T-helper 2 cell treated with Interferon-gamma antibody and Interleukin-4, amounts not matched to agents 5 μg/mL and 100 μg/mL, for 36 hours (primary cell): ENCODE data around the gene ABCA4.

Experiments
- DNase-seq: peaks from one replicate; pipeline ENCODE4 v3.0.0; 2021; ENCODE audit warnings: low spot score
- H3K27ac Mint-ChIP-seq: one replicate; pipeline ENCODE4 v1.8.0; 2021; ENCODE audit warnings: mild to moderate bottlenecking, mixed read lengths
- H3K27me3 Mint-ChIP-seq: one replicate; pipeline ENCODE4 v1.8.0; 2021; ENCODE audit warnings: low read depth, mixed read lengths
- H3K36me3 Mint-ChIP-seq: one replicate; pipeline ENCODE4 v1.8.0; 2021; ENCODE audit warnings: low read depth, mixed read lengths
- H3K4me1 Mint-ChIP-seq: one replicate; pipeline ENCODE4 v1.8.0; 2021; ENCODE audit warnings: low read depth, mixed read lengths
- H3K4me3 Mint-ChIP-seq: one replicate; pipeline ENCODE4 v1.8.0; 2022; ENCODE audit warnings: mild to moderate bottlenecking, moderate library complexity, mixed read lengths
- H3K9me3 Mint-ChIP-seq: one replicate; pipeline ENCODE4 v1.8.0; 2021; ENCODE audit warnings: mixed read lengths

The ABCA4 gene

DNA sequence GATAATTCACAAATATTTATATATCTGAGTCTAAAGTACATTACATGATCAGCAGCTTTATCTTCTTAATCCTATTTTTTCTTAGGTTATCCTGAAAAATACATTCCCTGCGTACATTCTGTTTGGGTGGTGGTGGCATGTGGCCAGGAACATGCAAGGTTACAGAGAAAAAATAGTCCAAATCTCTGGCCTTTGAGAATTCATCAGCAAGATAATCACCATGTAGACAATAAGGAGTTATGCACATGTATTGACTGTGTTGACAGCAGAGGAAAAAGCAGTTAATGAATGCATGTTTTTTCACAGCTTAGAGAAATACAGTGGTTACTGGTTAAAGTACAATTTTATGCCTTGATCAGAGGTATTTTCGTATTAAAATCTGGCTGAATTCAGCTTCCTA is 49.0 kb downstream of the ABCA4 start:
- peaks cover 13% of the 10 kb centered on the region for H3K27me3 Mint-ChIP-seq

DNA sequence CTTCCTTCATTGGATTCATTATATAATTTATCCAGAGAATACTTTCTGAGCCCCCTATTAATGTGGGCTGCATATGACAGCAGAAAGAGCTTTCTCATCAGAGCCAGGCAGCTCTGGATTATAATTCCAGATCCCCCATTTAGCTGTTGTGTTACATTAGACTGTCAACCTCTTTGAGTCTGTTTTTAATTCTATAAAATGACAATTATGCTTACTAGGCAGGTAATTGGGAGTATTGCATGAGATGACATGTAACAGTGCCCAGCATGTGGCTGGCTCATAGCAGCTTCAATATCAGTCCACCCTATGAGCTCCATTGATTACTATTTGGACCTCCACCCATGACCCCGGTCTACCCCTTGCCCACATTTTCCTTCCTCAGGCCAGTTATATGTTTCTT is 49.6 kb downstream of the ABCA4 start:
- Mint-ChIP-seq H3K27me3 (peaks cover 13% of the 10 kb centered on the region), H3K27ac (no peak overlapping the region), H3K36me3 (no peaks in the 10 kb centered on the region), H3K4me1 (peaks cover 7% of the 10 kb centered on the region), H3K9me3 (no peaks in the 10 kb centered on the region), H3K4me3 (no peak overlapping the region)
- DNase-seq: no peak

More for the DNA sequence above, 49.0 kb downstream of the ABCA4 start:
- peaks cover 7% of the 10 kb centered on the region for H3K4me1 Mint-ChIP-seq
- H3K27ac Mint-ChIP-seq: no peak overlapping the region
- no peaks in the 10 kb centered on the region for H3K36me3 Mint-ChIP-seq
- DNase-seq: no peak
- no peaks in the 10 kb centered on the region for H3K9me3 Mint-ChIP-seq
- no peak overlapping the region for H3K4me3 Mint-ChIP-seq

DNA sequence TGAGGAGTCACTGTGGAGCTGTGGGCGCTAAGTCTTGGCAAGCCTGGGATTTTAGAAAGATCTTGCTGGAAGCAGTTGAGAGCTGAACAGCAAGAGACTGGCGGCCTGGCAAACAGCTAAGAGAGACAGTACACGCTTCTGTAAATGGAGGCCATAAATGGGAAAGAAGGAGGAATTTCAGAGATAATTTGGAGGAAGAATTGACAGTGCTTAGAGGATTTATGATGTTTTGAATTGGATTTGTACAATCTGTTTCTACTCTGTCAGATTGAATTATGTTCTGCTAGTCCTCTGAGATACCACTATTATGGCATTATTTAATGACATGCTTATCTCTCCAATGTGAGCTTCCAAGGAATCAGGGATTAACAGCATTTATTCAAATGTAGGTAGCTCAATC is 50.1 kb downstream of the ABCA4 start:
- H3K27me3 Mint-ChIP-seq: peaks cover 13% of the 10 kb centered on the region
- H3K9me3 Mint-ChIP-seq: no peaks in the 10 kb centered on the region
- H3K4me3 Mint-ChIP-seq: no peak overlapping the region
- H3K4me1 Mint-ChIP-seq: peaks cover 7% of the 10 kb centered on the region
- no peaks in the 10 kb centered on the region for H3K36me3 Mint-ChIP-seq
- DNase-seq: no peak
- H3K27ac Mint-ChIP-seq: no peak overlapping the region

DNA sequence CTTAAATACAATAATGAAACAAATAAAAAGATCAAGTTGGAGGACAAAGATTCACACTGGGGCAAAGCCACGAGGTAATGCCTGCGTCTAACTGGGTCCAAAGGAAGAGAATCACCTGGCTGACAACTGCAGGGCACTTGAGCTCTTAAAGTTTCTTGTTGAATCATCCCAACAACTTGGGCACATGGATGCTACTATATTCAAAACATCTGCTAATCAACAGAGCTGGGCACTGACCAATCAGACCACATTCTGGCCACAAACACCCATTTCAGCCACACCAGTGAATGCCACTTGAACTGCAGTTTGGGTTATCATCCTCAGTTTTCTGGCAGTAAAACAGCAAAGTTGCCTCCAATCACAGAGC is 51.0 kb downstream of the ABCA4 start:
- H3K9me3 Mint-ChIP-seq: no peaks in the 10 kb centered on the region
- peaks cover 12% of the 10 kb centered on the region for H3K27me3 Mint-ChIP-seq
- H3K36me3 Mint-ChIP-seq: no peaks in the 10 kb centered on the region

DNA sequence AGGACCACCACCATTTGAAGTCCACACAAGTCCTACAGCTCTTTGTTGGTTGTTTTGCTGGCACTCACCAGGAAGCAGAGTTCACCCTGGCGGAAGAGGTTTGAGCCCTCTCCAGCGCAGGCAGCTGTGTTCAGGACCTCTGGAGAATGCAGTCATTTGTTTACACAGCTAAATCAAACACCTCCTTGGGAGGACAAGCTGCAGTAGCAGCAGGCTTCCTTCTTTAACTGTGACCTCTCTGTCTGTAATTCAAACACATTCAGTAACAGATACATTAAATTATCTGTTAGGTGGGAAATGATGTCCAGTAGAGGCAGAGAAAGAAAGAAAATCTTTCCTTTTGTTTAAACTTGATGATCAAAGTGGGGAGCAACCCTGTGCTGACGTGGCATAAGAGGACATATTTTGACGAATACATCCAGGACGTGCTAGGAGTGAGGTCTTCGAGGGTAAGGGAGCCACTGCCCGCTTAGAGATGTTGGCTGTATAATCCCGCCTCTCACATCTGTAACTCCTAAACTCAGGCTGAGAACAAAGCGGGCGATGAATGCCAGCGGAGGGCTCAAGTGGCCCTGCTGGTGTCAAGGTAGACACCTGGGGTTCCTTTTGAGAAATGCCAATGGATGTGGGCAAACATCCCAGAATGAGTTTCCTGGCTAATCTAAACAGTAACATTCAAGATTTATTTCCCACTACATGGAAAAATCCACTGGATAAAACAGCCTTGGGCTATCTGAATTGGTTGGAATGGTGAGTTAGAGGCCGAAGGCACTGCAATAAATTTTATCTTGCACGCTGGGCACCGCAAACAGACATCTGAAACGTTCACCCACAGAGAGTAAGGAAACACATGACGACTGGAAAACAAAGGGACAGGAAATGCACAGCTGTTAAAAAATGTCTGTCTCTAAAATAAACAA is 51.7 kb downstream of the ABCA4 start:
- Mint-ChIP-seq H3K4me3 (no peak overlapping the region), H3K36me3 (no peaks in the 10 kb centered on the region), H3K27ac (no peak overlapping the region), H3K4me1 (peaks cover 7% of the 10 kb centered on the region), H3K9me3 (no peaks in the 10 kb centered on the region), H3K27me3 (peaks cover 11% of the 10 kb centered on the region)
- DNase-seq: no peak

More for the DNA sequence above, 51.0 kb downstream of the ABCA4 start:
- no peak for DNase-seq
- H3K4me1 Mint-ChIP-seq: peaks cover 7% of the 10 kb centered on the region
- no peak overlapping the region for H3K4me3 Mint-ChIP-seq
- H3K27ac Mint-ChIP-seq: no peak overlapping the region

DNA sequence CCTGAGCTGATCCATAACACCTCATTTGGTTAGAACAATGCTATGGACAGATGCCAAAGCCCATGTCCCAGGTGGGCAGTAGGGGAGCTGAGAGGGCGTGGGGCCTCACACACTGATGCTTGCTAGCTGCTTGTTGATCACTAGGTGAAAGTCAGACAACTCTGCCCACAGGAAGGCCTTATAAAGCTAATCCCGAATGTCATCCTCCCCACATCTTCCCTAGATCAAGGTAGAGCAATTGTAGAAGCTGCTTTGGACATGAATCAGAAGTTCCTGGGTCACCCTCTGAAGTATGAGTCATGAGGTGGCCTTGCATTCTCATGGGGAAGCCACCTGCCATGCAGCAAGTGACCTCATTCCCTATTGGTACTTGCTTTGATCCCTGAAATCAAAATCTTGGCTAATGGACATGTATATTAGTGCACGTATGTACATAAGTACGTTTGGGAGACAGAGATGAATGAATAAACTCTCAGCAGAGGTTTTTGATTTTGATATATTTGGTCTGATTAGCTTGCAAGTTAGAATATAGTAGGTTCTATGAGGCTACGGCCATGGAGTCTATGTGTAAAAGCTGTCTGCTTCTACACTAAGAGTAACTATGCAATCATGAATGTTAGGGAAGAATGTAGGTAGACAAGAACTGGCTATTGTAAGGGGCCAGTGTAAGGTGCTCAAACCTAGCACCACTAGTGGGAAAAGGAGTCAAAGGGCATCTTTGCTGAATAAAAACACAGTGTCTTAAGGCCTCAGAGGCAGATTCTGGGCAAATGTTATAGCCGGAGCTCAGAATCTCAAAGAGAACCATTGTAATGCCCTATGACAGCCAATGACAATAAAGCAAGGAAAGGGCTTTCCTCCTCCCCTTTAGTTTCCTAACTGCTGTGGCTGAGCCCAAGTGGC is 52.6 kb downstream of the ABCA4 start:
- peaks cover 11% of the 10 kb centered on the region for H3K27me3 Mint-ChIP-seq
- no peak overlapping the region for H3K27ac Mint-ChIP-seq
- DNase-seq: no peak
- H3K4me3 Mint-ChIP-seq: no peak overlapping the region
- no peaks in the 10 kb centered on the region for H3K36me3 Mint-ChIP-seq
- H3K9me3 Mint-ChIP-seq: no peaks in the 10 kb centered on the region
- H3K4me1 Mint-ChIP-seq: peaks cover 7% of the 10 kb centered on the region

DNA sequence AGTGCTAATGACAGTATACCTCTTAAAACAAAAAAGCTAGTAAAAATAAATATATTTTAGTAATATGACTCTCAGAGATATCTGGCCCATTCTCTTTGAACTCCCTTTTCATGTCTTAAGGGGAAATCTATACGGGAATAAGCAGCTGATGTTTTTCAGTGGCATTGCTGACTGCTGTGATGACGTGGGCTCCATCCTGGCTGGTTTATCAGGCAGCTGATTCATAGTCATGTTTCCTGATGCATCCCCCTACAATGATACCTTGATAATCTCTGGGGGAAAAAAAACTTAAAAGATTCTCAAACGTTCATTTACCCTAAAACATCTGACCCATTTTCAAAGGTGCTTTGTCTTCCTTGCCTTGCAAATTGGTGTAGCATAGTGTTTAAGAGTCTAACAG is 53.8 kb downstream of the ABCA4 start:
- no peak overlapping the region for H3K4me3 Mint-ChIP-seq
- no peaks in the 10 kb centered on the region for H3K9me3 Mint-ChIP-seq
- H3K27ac Mint-ChIP-seq: no peak overlapping the region
- peaks cover 3% of the 10 kb centered on the region for H3K4me1 Mint-ChIP-seq
- peaks cover 12% of the 10 kb centered on the region for H3K27me3 Mint-ChIP-seq
- H3K36me3 Mint-ChIP-seq: no peaks in the 10 kb centered on the region
- no peak for DNase-seq

DNA sequence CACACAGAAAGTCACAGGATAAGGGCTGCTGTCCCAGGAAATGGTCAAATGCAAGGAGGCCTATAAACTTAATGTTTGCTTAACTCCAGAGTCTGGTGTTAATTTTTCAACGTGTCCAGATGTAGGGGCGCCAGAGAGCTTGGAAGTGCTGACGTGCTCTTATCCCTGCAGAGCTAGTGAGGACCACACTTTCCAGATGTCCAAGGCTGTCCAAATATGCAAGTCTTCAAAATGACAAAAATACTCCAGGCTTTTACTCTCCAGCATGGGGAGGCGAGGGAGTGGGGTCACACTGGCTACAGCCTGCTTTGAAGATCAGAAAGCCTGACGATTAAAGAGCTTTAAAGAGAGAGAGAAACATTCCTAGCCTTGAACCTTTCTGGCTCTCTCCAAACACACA is 57.6 kb downstream of the ABCA4 start:
- H3K27me3 Mint-ChIP-seq: peaks cover 5% of the 10 kb centered on the region
- DNase-seq: no peak
- no peak overlapping the region for H3K27ac Mint-ChIP-seq
- no peaks in the 10 kb centered on the region for H3K4me1 Mint-ChIP-seq
- no peaks in the 10 kb centered on the region for H3K36me3 Mint-ChIP-seq
- no peaks in the 10 kb centered on the region for H3K9me3 Mint-ChIP-seq
- no peak overlapping the region for H3K4me3 Mint-ChIP-seq

DNA sequence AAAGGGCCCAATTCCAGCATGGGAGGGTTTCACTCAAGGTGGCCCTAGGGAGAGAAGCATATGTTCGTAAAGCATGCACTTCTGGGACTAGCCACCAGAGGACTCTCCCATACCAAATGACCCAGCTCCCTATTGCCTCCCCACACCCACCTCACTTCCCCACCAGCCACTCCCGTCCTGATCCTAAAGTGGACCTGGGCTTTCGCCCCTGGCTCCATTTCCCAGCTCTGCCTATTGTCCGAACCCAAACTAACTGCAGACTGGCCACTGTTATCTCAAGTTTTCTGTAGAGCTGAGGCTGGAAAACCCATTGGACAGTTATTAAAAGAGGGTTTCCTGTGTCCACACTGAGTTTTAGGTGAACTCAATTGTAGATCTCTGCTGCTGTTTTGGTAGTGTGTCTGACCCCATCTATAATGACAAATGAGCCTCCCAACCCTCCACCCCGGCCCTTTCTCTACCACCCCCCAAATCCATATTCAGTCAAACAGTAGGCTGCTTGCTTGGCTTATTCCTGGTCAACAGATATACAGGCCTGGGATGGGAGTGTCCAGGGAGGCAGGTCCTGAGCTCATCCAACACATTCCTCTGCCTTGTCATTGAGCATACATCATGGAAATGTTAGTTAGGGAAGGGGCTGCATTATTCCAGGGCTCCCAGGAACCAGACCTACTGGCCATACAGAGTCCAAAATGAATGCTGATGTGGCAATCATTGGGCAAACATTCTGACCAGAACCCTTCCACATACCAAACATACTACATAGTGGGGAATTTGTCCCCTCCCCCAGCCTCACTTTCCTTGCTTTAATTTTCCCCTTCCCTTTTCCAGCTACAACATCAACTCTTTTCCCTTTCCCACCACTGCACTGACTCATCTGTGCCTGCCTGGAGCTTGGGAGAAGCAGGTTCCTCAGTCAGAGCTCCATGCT is 59.2 kb downstream of the ABCA4 start:
- H3K27me3 Mint-ChIP-seq: peaks cover 8% of the 10 kb centered on the region
- no peaks in the 10 kb centered on the region for H3K36me3 Mint-ChIP-seq
- peak; percentile 11 for DNase-seq
- H3K9me3 Mint-ChIP-seq: no peaks in the 10 kb centered on the region
- H3K27ac Mint-ChIP-seq: no peak overlapping the region
- no peaks in the 10 kb centered on the region for H3K4me1 Mint-ChIP-seq
- H3K4me3 Mint-ChIP-seq: no peak overlapping the region

DNA sequence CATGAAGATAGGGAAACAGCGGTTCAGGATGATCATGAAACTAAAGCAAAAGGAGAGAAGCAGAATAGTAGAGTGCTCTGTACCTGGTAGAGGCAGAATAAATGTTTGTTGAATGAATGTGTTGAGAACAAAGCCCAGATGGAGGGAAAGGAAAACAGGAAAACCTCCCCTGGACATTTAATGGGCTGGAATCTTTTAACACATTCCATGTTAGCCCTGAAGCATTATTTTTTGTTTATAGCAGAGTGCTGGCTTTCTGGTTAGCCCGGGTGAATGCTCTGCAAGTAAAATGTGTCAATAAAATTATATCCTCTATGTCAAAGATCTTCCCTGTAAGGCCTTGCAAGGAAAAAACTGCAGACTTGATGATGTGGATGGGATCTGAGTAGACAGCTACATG is 60.2 kb downstream of the ABCA4 start:
- Mint-ChIP-seq H3K36me3 (no peaks in the 10 kb centered on the region), H3K4me1 (no peaks in the 10 kb centered on the region), H3K27ac (no peak overlapping the region), H3K4me3 (no peak overlapping the region), H3K27me3 (peaks cover 8% of the 10 kb centered on the region), H3K9me3 (no peaks in the 10 kb centered on the region)
- no peak for DNase-seq

DNA sequence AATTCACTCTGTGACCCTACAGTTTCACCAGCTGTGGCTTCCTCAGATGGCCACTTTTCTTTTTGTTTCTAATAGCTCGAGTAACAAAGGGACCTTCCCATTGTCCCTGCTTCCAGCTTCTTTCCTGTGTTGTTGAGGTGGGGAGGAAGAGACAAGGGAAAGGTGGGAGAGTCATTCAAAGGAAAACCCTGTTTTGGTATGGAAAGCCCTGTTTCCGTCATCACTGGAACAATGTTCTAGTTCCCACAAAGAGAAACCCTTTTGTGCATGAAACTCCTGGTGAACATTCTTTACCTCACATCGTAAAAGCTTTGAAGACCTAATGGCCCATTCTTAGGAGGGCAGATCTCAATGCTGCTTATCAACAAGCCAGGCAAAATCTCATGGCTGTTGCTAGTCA is 62.2 kb downstream of the ABCA4 start:
- Mint-ChIP-seq H3K4me1 (no peaks in the 10 kb centered on the region), H3K4me3 (no peak overlapping the region), H3K36me3 (no peaks in the 10 kb centered on the region), H3K27ac (no peak overlapping the region), H3K9me3 (no peaks in the 10 kb centered on the region), H3K27me3 (peaks cover 8% of the 10 kb centered on the region)
- DNase-seq: no peak

DNA sequence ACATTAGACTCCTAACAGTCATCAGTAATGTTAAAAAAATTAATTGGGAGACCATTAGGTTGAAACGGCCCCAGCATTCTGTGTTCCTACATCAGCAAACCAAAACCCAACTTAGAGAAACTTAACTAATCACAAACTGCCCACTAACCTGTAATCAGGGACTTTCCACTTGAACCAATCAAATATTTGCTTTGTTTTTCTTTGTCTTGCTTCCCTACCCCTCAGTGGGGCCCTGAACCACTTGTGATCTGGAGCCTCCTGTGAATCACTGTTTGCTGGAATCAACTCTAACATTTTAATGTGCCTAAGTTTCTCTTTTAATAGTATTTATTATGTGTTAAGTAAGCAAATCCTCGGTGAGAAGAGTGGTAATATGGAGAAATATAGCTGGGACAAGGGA is 64.0 kb downstream of the ABCA4 start:
- no peak for DNase-seq
- Mint-ChIP-seq H3K27me3 (peaks cover 6% of the 10 kb centered on the region), H3K4me1 (no peaks in the 10 kb centered on the region), H3K9me3 (no peaks in the 10 kb centered on the region), H3K36me3 (no peaks in the 10 kb centered on the region), H3K27ac (no peak overlapping the region), H3K4me3 (no peak overlapping the region)

DNA sequence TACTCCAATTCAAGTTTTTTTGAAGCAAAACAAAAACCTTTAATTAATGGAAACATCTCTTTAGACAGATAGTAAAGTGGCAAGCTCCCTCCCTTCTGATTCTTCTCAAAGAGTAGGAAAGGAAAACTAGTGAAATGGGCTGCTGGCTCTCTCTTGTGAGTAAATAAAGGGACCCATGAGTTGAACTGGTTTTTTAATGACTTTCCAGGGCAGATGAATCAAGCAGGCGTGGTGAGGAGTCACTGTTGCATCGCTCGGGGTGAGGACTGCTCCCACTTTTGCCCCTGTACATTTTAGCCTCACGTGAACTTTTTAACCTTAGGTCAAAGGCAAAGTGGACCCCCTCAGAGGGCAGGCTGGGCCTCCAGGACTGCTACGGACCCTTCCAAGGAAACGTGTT is 64.8 kb downstream of the ABCA4 start:
- Mint-ChIP-seq H3K27ac (no peak overlapping the region), H3K27me3 (peaks cover 8% of the 10 kb centered on the region), H3K36me3 (no peaks in the 10 kb centered on the region), H3K4me1 (no peaks in the 10 kb centered on the region), H3K4me3 (no peak overlapping the region), H3K9me3 (no peaks in the 10 kb centered on the region)
- DNase-seq: no peak
